ENCODE measurements around the gene DNAJC1. TPM values are rescaled to one million over a fixed set of nuclear protein-coding genes. Genes with fewer than 3 reads are reported as not detected.

Gene DNAJC1
- total RNA-seq, 1 donor from 2014 or later: 103 TPM

- H3K36me3 ChIP-seq (ENCODE audit: control insufficient read depth, insufficient read depth, low read length): no peaks in the 10 kb centered on the region
- TF ChIP-seq, protein P1, sequence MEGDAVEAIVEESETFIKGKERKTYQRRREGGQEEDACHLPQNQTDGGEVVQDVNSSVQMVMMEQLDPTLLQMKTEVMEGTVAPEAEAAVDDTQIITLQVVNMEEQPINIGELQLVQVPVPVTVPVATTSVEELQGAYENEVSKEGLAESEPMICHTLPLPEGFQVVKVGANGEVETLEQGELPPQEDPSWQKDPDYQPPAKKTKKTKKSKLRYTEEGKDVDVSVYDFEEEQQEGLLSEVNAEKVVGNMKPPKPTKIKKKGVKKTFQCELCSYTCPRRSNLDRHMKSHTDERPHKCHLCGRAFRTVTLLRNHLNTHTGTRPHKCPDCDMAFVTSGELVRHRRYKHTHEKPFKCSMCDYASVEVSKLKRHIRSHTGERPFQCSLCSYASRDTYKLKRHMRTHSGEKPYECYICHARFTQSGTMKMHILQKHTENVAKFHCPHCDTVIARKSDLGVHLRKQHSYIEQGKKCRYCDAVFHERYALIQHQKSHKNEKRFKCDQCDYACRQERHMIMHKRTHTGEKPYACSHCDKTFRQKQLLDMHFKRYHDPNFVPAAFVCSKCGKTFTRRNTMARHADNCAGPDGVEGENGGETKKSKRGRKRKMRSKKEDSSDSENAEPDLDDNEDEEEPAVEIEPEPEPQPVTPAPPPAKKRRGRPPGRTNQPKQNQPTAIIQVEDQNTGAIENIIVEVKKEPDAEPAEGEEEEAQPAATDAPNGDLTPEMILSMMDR (IDR thresholded peaks at IDR 0.05; ENCODE audit: insufficient read depth, low read length, poor library complexity, severe bottlenecking): no peak
- no peak for DNase-seq (ENCODE audit: low read depth)
- no peaks in the 10 kb centered on the region for H3K27me3 ChIP-seq (ENCODE audit: control insufficient read depth, insufficient read depth, low read length)
- no peak overlapping the region for H3K4me3 ChIP-seq (ENCODE audit: low read depth, low read length)
These were observed 79.0 kb downstream of the DNAJC1 start for GRCh38 chr10:21924511-21924910.

DNA sequence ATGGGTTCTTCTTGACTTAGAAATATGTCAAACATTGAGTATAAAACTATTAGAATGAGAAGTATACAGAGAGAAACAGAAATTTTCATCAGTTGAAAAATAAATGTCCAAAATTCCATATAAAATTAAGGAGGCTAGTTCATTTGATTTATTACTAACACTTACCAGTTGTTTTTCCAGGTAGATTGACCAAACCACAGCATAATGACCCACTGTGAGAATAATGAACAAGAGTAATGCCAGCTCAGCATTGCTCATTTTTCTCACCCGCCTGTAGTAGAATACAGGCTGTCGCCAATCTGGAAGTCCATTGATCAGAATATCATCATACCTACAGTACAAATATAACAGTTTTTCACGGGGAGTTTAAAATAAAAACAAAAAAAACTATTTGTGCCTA, 82.9 kb downstream of the DNAJC1 start:
- no peak overlapping the region for H3K4me3 ChIP-seq (ENCODE audit: low read depth, low read length)
- H3K27me3 ChIP-seq (ENCODE audit: control insufficient read depth, insufficient read depth, low read length): no peaks in the 10 kb centered on the region
- H3K36me3 ChIP-seq (ENCODE audit: control insufficient read depth, insufficient read depth, low read length): no peaks in the 10 kb centered on the region
- DNase-seq (ENCODE audit: low read depth): no peak
- TF ChIP-seq, protein P1 (IDR thresholded peaks at IDR 0.05; ENCODE audit: insufficient read depth, low read length, poor library complexity, severe bottlenecking): no peak

DNA sequence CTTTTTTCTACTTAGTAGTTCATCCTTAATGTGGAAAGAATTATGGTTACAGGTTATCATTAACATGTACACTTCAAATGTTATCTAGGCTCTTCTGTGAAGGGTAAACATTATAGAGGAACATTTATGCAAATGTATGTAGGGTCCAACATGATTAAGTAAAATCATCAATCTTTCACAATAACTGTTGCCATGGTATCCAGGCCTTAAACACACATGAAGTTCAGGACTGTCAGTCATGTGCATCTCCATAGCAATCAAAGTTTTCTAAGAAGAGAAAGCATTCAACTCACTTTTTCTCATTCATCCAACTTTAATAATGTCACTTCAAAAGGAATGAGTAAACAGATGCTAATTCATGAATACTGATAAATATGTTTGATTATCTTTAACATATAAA, 83.6 kb downstream of the DNAJC1 start:
- Histone ChIP-seq H3K36me3 (ENCODE audit: control insufficient read depth, insufficient read depth, low read length) (no peaks in the 10 kb centered on the region), H3K4me3 (ENCODE audit: low read depth, low read length) (no peak overlapping the region), H3K27me3 (ENCODE audit: control insufficient read depth, insufficient read depth, low read length) (no peaks in the 10 kb centered on the region)
- no peak for DNase-seq (ENCODE audit: low read depth)
- TF ChIP-seq, protein P1 (IDR thresholded peaks at IDR 0.05; ENCODE audit: insufficient read depth, low read length, poor library complexity, severe bottlenecking): no peak

DNA sequence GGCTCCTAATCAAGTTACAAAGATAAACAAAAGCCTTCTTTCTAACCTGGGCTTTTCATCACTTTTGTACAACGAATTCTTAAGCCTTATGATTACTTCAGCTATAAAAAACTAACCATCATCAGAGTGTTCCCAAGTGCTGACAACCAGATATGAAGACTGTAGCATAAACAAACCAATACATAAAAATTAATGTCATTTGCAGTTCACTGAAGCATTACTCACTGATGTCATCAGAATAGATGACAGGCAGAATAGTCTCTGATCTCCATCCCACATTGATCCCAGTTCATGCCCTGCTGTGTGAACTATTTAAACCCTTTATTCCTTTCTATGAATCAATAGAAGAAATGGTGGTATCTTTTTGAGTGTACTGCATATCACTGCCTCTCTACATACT, 84.4 kb downstream of the DNAJC1 start:
- DNase-seq (ENCODE audit: low read depth): no peak
- Histone ChIP-seq H3K4me3 (ENCODE audit: low read depth, low read length) (no peak overlapping the region), H3K27me3 (ENCODE audit: control insufficient read depth, insufficient read depth, low read length) (no peaks in the 10 kb centered on the region), H3K36me3 (ENCODE audit: control insufficient read depth, insufficient read depth, low read length) (no peaks in the 10 kb centered on the region)
- TF ChIP-seq, protein P1 (IDR thresholded peaks at IDR 0.05; ENCODE audit: insufficient read depth, low read length, poor library complexity, severe bottlenecking): no peak

GRCh38 chr10:21912625-21913024, 90.9 kb downstream of the DNAJC1 start:
- no peak for DNase-seq (ENCODE audit: low read depth)
- TF ChIP-seq, protein P1 (IDR thresholded peaks at IDR 0.05; ENCODE audit: insufficient read depth, low read length, poor library complexity, severe bottlenecking): no peak

DNA sequence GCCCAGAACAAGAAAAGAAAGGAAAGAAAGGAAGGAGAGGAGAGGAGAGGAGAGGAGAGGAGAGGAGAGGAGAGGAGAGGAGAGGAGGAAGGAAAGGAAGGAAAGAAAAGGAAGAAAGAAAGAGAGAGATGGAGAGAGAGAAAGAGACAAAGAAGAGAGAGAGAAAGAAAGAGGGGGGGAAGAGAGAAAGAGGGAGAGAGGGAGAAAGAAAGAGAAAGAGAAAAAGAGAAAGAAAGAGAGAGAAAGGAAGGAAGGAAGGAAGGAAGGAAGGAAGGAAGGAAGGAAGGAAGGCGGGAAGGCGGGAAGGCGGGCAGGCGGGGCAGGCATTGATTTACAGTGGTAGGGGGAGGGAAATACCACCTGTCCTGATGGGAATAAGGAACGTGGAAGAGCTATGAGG, 92.7 kb downstream of the DNAJC1 start:
- TF ChIP-seq, protein P1 (IDR thresholded peaks at IDR 0.05; ENCODE audit: insufficient read depth, low read length, poor library complexity, severe bottlenecking): no peak
- H3K4me3 ChIP-seq (ENCODE audit: low read depth, low read length): no peak overlapping the region
- H3K36me3 ChIP-seq (ENCODE audit: control insufficient read depth, insufficient read depth, low read length): no peaks in the 10 kb centered on the region
- DNase-seq (ENCODE audit: low read depth): no peak
- no peaks in the 10 kb centered on the region for H3K27me3 ChIP-seq (ENCODE audit: control insufficient read depth, insufficient read depth, low read length)

More at GRCh38 chr10:21912625-21913024, 90.9 kb downstream of the DNAJC1 start:
- H3K27me3 ChIP-seq (ENCODE audit: control insufficient read depth, insufficient read depth, low read length): no peaks in the 10 kb centered on the region
- H3K36me3 ChIP-seq (ENCODE audit: control insufficient read depth, insufficient read depth, low read length): no peaks in the 10 kb centered on the region
- no peak overlapping the region for H3K4me3 ChIP-seq (ENCODE audit: low read depth, low read length)
